Uterus (tissue), 4 donors: ENCODE data around the gene CD164L2. TPM values are rescaled to one million over a fixed set of nuclear protein-coding genes. Genes with fewer than 3 reads are reported as not detected.

ENCODE experiments used
- DNase-seq, 2 donors: peaks; one replicate each; pipeline ENCODE4 v3.0.0-alpha.2; 2019 to 2020
- H3K27ac ChIP-seq, 2 donors: fragments of 200-600 bp; sonication (generic); 1 replicate in 1 of 2; 2 replicates in 1 of 2; pipeline ENCODE4 v1.5.1; 2016 to 2018
- H3K27me3 ChIP-seq, 2 donors: fragments of 200-600 bp; sonication (generic); one replicate each; pipeline ENCODE4 v1.5.1; 2018 to 2019; ENCODE audit warnings: control low read depth in 1 of 2
- H3K36me3 ChIP-seq, 2 donors: fragments of 200-600 bp; sonication (generic); one replicate each; pipeline ENCODE4 v1.5.1; 2019; ENCODE audit warnings: control low read depth in 1 of 2
- H3K4me1 ChIP-seq, 2 donors: fragments of 200-600 bp; sonication (generic); one replicate each; pipeline ENCODE4 v1.5.1; 2018 to 2019; ENCODE audit warnings: control low read depth in 1 of 2
- H3K4me3 ChIP-seq, 2 donors: fragments of 200-600 bp; sonication (generic); 1 replicate in 1 of 2; 2 replicates in 1 of 2; pipeline ENCODE4 v1.5.1; 2018 to 2019; ENCODE audit warnings: mild to moderate bottlenecking in 1 of 2
- H3K9me3 ChIP-seq, 2 donors: fragments of 200-600 bp; sonication (generic); one replicate each; pipeline ENCODE4 v1.5.1; 2019; ENCODE audit warnings: control low read depth in 1 of 2
- POLR2A ChIP-seq, 2 donors: fragments of 450-650 bp; IDR thresholded peaks; one replicate each; pipeline ENCODE4 v1.6.1; 2016; ENCODE audit warnings: antibody characterized with exemption in 2 of 2, mild to moderate bottlenecking in 1 of 2, moderate library complexity in 1 of 2
- intact Hi-C: fragments of 100-400 bp; cut with DNase I; formaldehyde crosslinking; loops from one replicate; pipeline ENCODE4 v1.15.1; 2023; ENCODE audit warnings: low total_unique reads
- total RNA-seq, 4 donors: library from RNA; depleted of rRNA in 3 of 4; stranded (reverse); fragments of >200 nt in 3 of 4; gene quantifications; one replicate each; pipeline versions ENCODE4 v1.1.0 to v1.2.4, GENCODE V29; 2014 to 2023
- TF ChIP-seq, protein P1 (sequence below), 4 experiments: fragments of 200-600 bp in 2 of 4; fragments of 450-650 bp in 2 of 4; sonication (generic) in 2 of 4; IDR thresholded peaks; one replicate each; pipeline ENCODE4 v1.5.1; 2016 to 2019; ENCODE audit warnings: antibody characterized with exemption in 4 of 4, mild to moderate bottlenecking in 2 of 4, moderate library complexity in 1 of 4
- donor health status: DM: yes; HTN: yes; CAD: no.

CD164L2 gene
- total RNA-seq, 4 donors from 2014 or later: 0.69 TPM; not detected in 3

DNA sequence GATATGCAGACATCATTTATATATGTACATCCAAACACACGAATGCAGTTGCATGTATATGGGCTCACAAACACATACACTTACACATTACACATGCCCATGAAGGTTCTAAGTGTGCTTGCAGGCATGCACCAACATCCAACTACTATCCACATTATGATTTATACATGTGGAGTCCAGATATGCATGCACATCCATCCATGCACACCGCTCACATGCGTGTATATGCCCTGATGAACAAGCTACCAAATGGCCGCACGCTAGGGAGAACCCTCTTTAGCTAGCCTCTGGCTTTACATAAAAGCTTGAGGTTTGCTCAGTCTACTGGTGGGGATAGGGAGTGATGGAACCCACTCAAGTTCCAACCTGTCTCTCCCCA lies 17.8 kb upstream of the CD164L2 start:
- DNase-seq: no peak
- TF ChIP-seq POLR2A (IDR thresholded peaks at IDR 0.05): no peak
- TF ChIP-seq, protein P1, sequence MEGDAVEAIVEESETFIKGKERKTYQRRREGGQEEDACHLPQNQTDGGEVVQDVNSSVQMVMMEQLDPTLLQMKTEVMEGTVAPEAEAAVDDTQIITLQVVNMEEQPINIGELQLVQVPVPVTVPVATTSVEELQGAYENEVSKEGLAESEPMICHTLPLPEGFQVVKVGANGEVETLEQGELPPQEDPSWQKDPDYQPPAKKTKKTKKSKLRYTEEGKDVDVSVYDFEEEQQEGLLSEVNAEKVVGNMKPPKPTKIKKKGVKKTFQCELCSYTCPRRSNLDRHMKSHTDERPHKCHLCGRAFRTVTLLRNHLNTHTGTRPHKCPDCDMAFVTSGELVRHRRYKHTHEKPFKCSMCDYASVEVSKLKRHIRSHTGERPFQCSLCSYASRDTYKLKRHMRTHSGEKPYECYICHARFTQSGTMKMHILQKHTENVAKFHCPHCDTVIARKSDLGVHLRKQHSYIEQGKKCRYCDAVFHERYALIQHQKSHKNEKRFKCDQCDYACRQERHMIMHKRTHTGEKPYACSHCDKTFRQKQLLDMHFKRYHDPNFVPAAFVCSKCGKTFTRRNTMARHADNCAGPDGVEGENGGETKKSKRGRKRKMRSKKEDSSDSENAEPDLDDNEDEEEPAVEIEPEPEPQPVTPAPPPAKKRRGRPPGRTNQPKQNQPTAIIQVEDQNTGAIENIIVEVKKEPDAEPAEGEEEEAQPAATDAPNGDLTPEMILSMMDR (IDR thresholded peaks at IDR 0.05): no peak
- H3K27ac ChIP-seq: no peak overlapping the region
- no peaks in the 10 kb centered on the region for H3K36me3 ChIP-seq
- peaks cover 6 to 17% of the 10 kb centered on the region in 2 donors for H3K4me1 ChIP-seq
- no peaks in the 10 kb centered on the region for H3K27me3 ChIP-seq
- intact Hi-C loops: loop anchor here (5.0 kb wide), 1 partner anchor 206 kb away; no protein-coding TSS in a partner anchor
- H3K4me3 ChIP-seq: no peak overlapping the region
- H3K9me3 ChIP-seq: no peaks in the 10 kb centered on the region

DNA sequence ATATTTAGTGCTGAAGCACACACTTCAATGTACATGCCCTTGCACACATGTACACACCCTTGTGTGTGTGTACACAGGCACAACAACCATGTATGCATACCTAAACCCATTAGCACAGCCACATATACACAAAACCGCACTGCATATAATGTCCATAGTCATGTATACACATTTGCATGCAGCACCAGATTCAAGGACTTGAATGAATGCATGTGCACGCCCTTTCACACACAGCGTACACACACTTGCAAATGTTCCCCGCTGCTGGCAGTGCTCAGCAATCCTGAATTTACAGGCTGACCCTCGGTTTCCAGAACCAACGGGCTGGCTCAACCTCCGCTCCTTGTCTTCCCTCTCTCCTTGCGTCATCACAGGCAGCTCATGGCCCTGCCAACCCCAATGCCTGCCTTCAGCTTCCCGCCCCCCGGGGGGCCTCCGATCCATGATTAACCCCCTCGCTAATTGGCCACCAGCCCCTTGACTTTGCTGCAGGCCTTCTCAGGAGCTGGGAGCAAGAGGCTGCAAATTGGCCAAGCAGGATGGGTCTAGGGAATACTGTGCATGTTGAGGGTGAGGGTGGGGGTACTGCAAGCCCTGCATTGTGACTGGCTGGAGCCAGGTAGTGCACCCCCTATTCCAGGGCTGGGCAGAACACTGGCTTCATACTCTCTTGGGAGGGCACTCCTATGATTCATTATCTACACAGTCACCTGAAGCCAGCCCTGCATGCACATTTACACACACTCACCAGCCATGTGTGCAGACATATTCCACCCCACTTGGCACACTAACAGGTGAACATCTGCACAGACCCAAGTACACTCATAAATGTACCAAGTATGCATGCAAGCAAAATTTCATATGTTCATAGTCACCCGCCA lies 17.2 kb upstream of the CD164L2 start:
- no peak for TF ChIP-seq POLR2A (IDR thresholded peaks at IDR 0.05)
- TF ChIP-seq, protein P1 (IDR thresholded peaks at IDR 0.05): no peak
- Histone ChIP-seq H3K9me3 (no peaks in the 10 kb centered on the region), H3K27me3 (no peaks in the 10 kb centered on the region), H3K36me3 (no peaks in the 10 kb centered on the region), H3K27ac (no peak overlapping the region), H3K4me1 (peaks cover 6 to 17% of the 10 kb centered on the region in 2 donors), H3K4me3 (no peak overlapping the region)
- DNase-seq: no peak
- intact Hi-C loops: loop anchor here (5.0 kb wide), 1 partner anchor 207 kb away; no protein-coding TSS in a partner anchor

DNA sequence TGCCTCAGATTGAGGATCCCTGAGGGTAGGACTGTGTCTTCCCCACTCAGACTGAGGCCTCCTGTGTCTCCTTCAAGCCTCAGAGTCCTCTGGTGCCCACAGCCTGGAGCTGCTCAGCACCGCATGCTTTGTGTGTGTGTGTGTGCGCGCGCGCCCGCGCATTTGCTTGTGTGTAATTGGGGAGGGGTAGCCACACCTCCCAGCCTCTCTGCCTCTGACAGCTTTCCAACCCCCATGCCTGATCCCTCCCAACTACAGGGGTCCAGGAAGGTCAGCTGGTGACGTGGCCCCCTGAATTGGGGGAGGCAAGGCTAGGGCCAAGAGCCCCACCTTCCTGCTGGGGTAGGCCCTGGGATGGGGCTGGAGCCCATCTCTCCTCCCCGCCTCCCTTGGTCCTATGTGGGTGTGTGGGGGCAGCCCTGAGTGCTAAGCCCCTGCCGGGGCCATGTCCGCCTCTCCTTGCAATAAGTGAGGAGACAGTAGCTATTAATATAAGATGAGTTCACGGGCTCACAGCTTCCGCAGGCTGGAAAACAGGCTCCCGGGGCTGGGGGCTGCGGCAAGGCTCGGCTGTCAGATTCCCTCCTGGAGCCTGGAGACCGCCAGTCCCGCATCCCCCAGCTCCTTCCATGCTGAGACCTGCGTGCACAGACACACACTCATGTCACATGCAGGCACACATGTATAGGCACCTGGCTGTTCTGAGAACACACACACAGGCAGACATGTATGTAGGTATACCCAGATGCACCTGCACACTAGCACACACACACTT lies 16.3 kb upstream of the CD164L2 start:
- Histone ChIP-seq H3K4me3 (no peak overlapping the region), H3K27me3 (no peaks in the 10 kb centered on the region), H3K27ac (no peak overlapping the region), H3K36me3 (no peaks in the 10 kb centered on the region), H3K9me3 (no peaks in the 10 kb centered on the region), H3K4me1 (peaks cover 6 to 17% of the 10 kb centered on the region in 2 donors)
- intact Hi-C loops: loop anchor here (5.0 kb wide), 2 partner anchors 208 to 263 kb away; no protein-coding TSS in a partner anchor
- TF ChIP-seq, protein P1 (IDR thresholded peaks at IDR 0.05): no peak
- no peak for TF ChIP-seq POLR2A (IDR thresholded peaks at IDR 0.05)
- no peak for DNase-seq

DNA sequence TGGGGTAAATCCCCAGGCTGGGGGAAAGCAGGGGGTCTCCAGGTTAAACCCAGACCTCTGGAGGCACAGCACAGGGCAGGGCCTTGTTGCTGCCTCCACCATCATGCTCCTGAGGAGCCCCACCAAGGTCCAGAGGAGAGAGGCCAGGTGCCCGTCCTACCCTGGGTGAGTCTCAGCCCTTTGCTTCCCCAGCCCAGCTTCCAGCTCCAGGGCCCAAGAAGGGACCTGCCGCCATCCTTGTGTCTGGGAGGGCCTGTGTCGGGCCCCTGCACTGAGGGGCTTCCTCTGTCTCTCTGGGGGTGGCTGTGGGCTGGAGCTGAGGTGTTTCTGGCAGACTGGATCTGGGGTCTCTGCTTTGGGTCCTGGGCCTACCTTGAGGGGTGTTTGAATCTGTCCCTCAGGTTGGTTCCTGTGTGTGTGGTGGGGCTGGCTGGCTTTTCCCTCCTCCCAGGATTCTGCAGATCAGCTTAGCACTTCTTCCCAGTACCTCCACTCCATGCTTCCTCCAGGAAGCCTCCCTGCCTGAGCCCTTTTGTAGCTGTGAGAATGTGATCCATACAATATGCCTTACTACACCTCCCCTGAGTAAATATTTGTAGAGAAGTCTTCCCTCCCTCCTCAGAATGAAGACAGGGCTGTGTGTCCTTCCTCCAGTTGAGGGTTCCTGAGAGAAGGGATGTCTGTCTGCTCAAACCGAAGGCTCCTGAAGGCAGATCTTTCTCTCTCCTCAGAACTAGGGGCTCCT lies 15.4 kb upstream of the CD164L2 start:
- no peak for DNase-seq
- TF ChIP-seq, protein P1 (IDR thresholded peaks at IDR 0.05): no peak
- TF ChIP-seq POLR2A (IDR thresholded peaks at IDR 0.05): no peak
- Histone ChIP-seq H3K36me3 (no peaks in the 10 kb centered on the region), H3K4me1 (peaks cover 6 to 12% of the 10 kb centered on the region in 2 donors), H3K27ac (no peak overlapping the region), H3K9me3 (no peaks in the 10 kb centered on the region), H3K4me3 (no peak overlapping the region), H3K27me3 (no peaks in the 10 kb centered on the region)
- intact Hi-C loops: loop anchor here (5.0 kb wide), 1 partner anchor 264 kb away; no protein-coding TSS in a partner anchor
